H1 (cell line): ENCODE measurements around the gene SCNN1G. TPM values are rescaled to one million over a fixed set of nuclear protein-coding genes. Genes with fewer than 3 reads are reported as not detected.
A peak's percentile ranks its signal among the peaks of the same experiment; 100 is the strongest.

Experiments
- CTCF ChIA-PET: fragments of 300-600 bp; sonication (Branson Sonifier 250); formaldehyde crosslinking; loops from one replicate; lab custom pipeline; 2021; ENCODE audit not compliant: partially characterized antibody; lab: Charles Lee
- POLR2A ChIA-PET: fragments of 300-600 bp; sonication (Branson Sonifier 250); formaldehyde crosslinking; loops from one replicate; lab custom pipeline; 2021; ENCODE audit warnings: inconsistent platforms; ENCODE audit not compliant: partially characterized antibody; lab: Charles Lee
- DNase-seq, 2 experiments: peaks; one replicate each; pipeline versions ENCODE4 v3.0.0 to v3.0.0-alpha.2; 2010 to 2022; ENCODE audit warnings: low spot score in 2 of 2, low read depth in 1 of 2, mixed read lengths in 1 of 2
- FAIRE-seq: peaks from 2 replicates; lab custom pipeline; 2011; peaks lifted over from hg19 to GRCh38; lab: Jason Lieb, UNC
- H2AFZ ChIP-seq: 2 replicates; pipeline ENCODE4 v1.8.1; 2012; ENCODE audit warnings: low read length, inconsistent platforms
- H2AK5ac ChIP-seq: 2 replicates; pipeline ENCODE4 v1.6.1; 2013; ENCODE audit warnings: low read depth, low read length
- H2BK120ac ChIP-seq: replicated peaks from 2 replicates; pipeline ENCODE3; 2013; ENCODE audit warnings: low read depth, low read length, inconsistent platforms
- H2BK12ac ChIP-seq: 2 replicates; pipeline ENCODE4 v1.6.1; 2013; ENCODE audit warnings: low read depth, low read length
- H2BK15ac ChIP-seq: 2 replicates; pipeline ENCODE4 v1.6.1; 2013; ENCODE audit warnings: low read length
- H2BK20ac ChIP-seq: 2 replicates; pipeline ENCODE4 v1.6.1; 2013; ENCODE audit warnings: low read length
- H2BK5ac ChIP-seq: 2 replicates; pipeline ENCODE4 v1.6.1; 2013; ENCODE audit warnings: low read depth, low read length
- H3K14ac ChIP-seq: 2 replicates; pipeline ENCODE4 v1.6.1; 2013; ENCODE audit warnings: inconsistent platforms; ENCODE audit not compliant: insufficient read length
- H3K18ac ChIP-seq: 2 replicates; pipeline ENCODE4 v1.6.1; 2013; ENCODE audit warnings: low read length; ENCODE audit errors: extremely low read depth
- H3K23ac ChIP-seq: 2 replicates; pipeline ENCODE4 v1.6.1; 2013; ENCODE audit warnings: inconsistent platforms; ENCODE audit not compliant: insufficient read length
- H3K23me2 ChIP-seq: 2 replicates; pipeline ENCODE4 v1.6.1; 2013; ENCODE audit warnings: low read depth, low read length
- H3K27ac ChIP-seq: 2 replicates; pipeline ENCODE4 v1.6.1; 2011; ENCODE audit warnings: low read depth, low read length, inconsistent platforms
- H3K27me3 ChIP-seq, 4 experiments: replicated peaks in 1 of 4; 1 replicate in 1 of 4; 2 replicates in 3 of 4; pipeline versions ENCODE4 v1.6.1 to v1.8.1; 2011 to 2013; ENCODE audit warnings: low read length in 3 of 4, mild to moderate bottlenecking in 3 of 4, inconsistent platforms in 2 of 4, mixed read lengths in 2 of 4, moderate library complexity in 1 of 4; ENCODE audit not compliant: control insufficient read depth in 3 of 4, insufficient read depth in 3 of 4; ENCODE audit errors: extremely low read depth in 1 of 4
- H3K36me3 ChIP-seq, 4 experiments: 2 replicates each; pipeline versions ENCODE4 v1.6.1 to v1.8.1; 2011 to 2013; ENCODE audit warnings: mild to moderate bottlenecking in 4 of 4, low read length in 3 of 4, moderate library complexity in 2 of 4, control low read depth in 1 of 4, inconsistent platforms in 1 of 4; ENCODE audit not compliant: insufficient read depth in 4 of 4, control insufficient read depth in 2 of 4
- H3K4ac ChIP-seq: replicated peaks from 2 replicates; pipeline ENCODE3; 2013; ENCODE audit warnings: low read length, low read depth, mixed read lengths, inconsistent platforms; ENCODE audit not compliant: insufficient read length
- H3K4me1 ChIP-seq, 4 experiments: replicated peaks in 1 of 4; 1 replicate in 1 of 4; 2 replicates in 3 of 4; pipeline versions ENCODE4 v1.6.1 to v1.8.1; 2011 to 2013; ENCODE audit warnings: low read length in 3 of 4, inconsistent platforms in 2 of 4, mixed read lengths in 1 of 4; ENCODE audit not compliant: insufficient read depth in 4 of 4, control insufficient read depth in 3 of 4
- H3K4me2 ChIP-seq, 2 experiments: 2 replicates each; pipeline versions ENCODE4 v1.6.1 to v1.8.1; 2011 to 2013; ENCODE audit warnings: low read depth in 2 of 2, low read length in 2 of 2, control low read depth in 1 of 2, inconsistent platforms in 1 of 2, mild to moderate bottlenecking in 1 of 2; ENCODE audit not compliant: insufficient read depth in 1 of 2
- H3K4me3 ChIP-seq, 4 experiments: fragments of 200-600, 300-600 bp in 1 of 4; sonication (generic), shearing (Covaris generic), sonication (Bioruptor Twin) in 1 of 4; 2 replicates each; pipeline versions ENCODE4 v1.5.1 to v1.8.1; 2011 to 2016; ENCODE audit warnings: low read length in 4 of 4, low read depth in 3 of 4, control low read depth in 2 of 4, inconsistent platforms in 2 of 4, mild to moderate bottlenecking in 2 of 4, mixed read lengths in 1 of 4, moderate library complexity in 1 of 4; ENCODE audit not compliant: insufficient read depth in 2 of 4; ENCODE audit errors: extremely low read depth in 1 of 4
- H3K56ac ChIP-seq: replicated peaks from 2 replicates; pipeline ENCODE3; 2013; ENCODE audit warnings: low read depth, mild to moderate bottlenecking, mixed read lengths, low read length, inconsistent platforms; ENCODE audit not compliant: insufficient read length
- H3K79me1 ChIP-seq: 2 replicates; pipeline ENCODE4 v1.6.1; 2013; ENCODE audit warnings: low read depth, low read length, control low read depth
- H3K79me2 ChIP-seq, 2 experiments: 2 replicates each; pipeline versions ENCODE4 v1.6.1 to v1.8.1; 2012 to 2013; ENCODE audit warnings: low read length in 2 of 2, mild to moderate bottlenecking in 2 of 2, inconsistent platforms in 1 of 2; ENCODE audit not compliant: insufficient read depth in 2 of 2, control insufficient read depth in 1 of 2
- H3K9ac ChIP-seq, 4 experiments: replicated peaks in 1 of 4; 1 replicate in 1 of 4; 2 replicates in 3 of 4; pipeline versions ENCODE4 v1.6.1 to v1.8.1; 2011 to 2013; ENCODE audit warnings: low read depth in 3 of 4, low read length in 3 of 4, control low read depth in 2 of 4, mild to moderate bottlenecking in 2 of 4, moderate library complexity in 2 of 4, inconsistent platforms in 1 of 4; ENCODE audit errors: extremely low read depth in 1 of 4
- H3K9me3 ChIP-seq, 2 experiments: 2 replicates each; pipeline versions ENCODE4 v1.6.1 to v1.8.1; 2012 to 2013; ENCODE audit warnings: mild to moderate bottlenecking in 2 of 2, moderate library complexity in 2 of 2, control low read depth in 1 of 2, inconsistent platforms in 1 of 2, low read depth in 1 of 2, low read length in 1 of 2, mixed read lengths in 1 of 2; ENCODE audit not compliant: insufficient read depth in 2 of 2
- H4K20me1 ChIP-seq, 2 experiments: replicated peaks in 1 of 2; 2 replicates each; pipeline versions ENCODE3 to v1.8.1; 2011 to 2013; ENCODE audit warnings: inconsistent platforms in 2 of 2, low read length in 2 of 2, mild to moderate bottlenecking in 1 of 2; ENCODE audit not compliant: insufficient read depth in 2 of 2, control insufficient read depth in 1 of 2
- H4K5ac ChIP-seq: 2 replicates; pipeline ENCODE4 v1.6.1; 2013; ENCODE audit warnings: low read length, low read depth, mixed read lengths, inconsistent platforms; ENCODE audit not compliant: insufficient read length
- H4K8ac ChIP-seq: 2 replicates; pipeline ENCODE4 v1.8.0; 2013; ENCODE audit warnings: mild to moderate bottlenecking, moderate library complexity, low read length, inconsistent platforms; ENCODE audit not compliant: insufficient read depth; ENCODE audit errors: extremely low read depth
- H4K91ac ChIP-seq: replicated peaks from 2 replicates; pipeline ENCODE3; 2013; ENCODE audit warnings: low read length, mixed read lengths, inconsistent platforms; ENCODE audit not compliant: insufficient read length
- ATF2 ChIP-seq: IDR thresholded peaks from 2 replicates; pipeline ENCODE4 v1.6.1; 2012; ENCODE audit warnings: low read length, inconsistent platforms
- ATF3 ChIP-seq: IDR thresholded peaks from 2 replicates; pipeline ENCODE4 v1.6.1; 2011; ENCODE audit warnings: low read depth, mild to moderate bottlenecking, low read length; ENCODE audit not compliant: insufficient read depth
- CEBPB ChIP-seq: IDR thresholded peaks from 2 replicates; pipeline ENCODE4 v1.6.1; 2012; ENCODE audit warnings: low read depth, low read length
- CHD2 ChIP-seq: IDR thresholded peaks from 2 replicates; pipeline ENCODE4 v1.6.1; 2012; ENCODE audit warnings: low read length, improper control_type of control experiment
- CREB1 ChIP-seq: IDR thresholded peaks from 2 replicates; pipeline ENCODE4 v1.6.1; 2012; ENCODE audit warnings: inconsistent platforms
- HDAC2 ChIP-seq, 2 experiments: fragments of 300-600 bp in 1 of 2; sonication (generic) in 1 of 2; IDR thresholded peaks; 2 replicates each; pipeline ENCODE4 v1.6.1; 2011 to 2012; ENCODE audit warnings: low read depth in 2 of 2, low read length in 2 of 2, mild to moderate bottlenecking in 2 of 2, moderate library complexity in 2 of 2, borderline replicate concordance in 1 of 2, inconsistent platforms in 1 of 2
- HDAC6 ChIP-seq: IDR thresholded peaks from one replicate; pipeline ENCODE4 v1.7.1; 2012; ENCODE audit warnings: low read depth, mild to moderate bottlenecking, inconsistent platforms, low read length, moderate library complexity
- MAFK ChIP-seq: IDR thresholded peaks from 2 replicates; pipeline ENCODE4 v1.6.1; 2012; ENCODE audit warnings: low read depth, mild to moderate bottlenecking, improper control_type of control experiment, low read length
- PHF8 ChIP-seq: fragments of 200-600 bp; sonication (generic); conservative IDR thresholded peaks from 2 replicates; pipeline ENCODE4 v1.7.1; 2012; ENCODE audit warnings: low read depth, mild to moderate bottlenecking, inconsistent platforms, low read length, moderate library complexity
- POLR2AphosphoS5 ChIP-seq: IDR thresholded peaks from 2 replicates; pipeline ENCODE4 v1.6.1; 2011; ENCODE audit warnings: low read depth, low read length
- SIX5 ChIP-seq: IDR thresholded peaks from 2 replicates; pipeline ENCODE4 v1.6.1; 2011; ENCODE audit warnings: mild to moderate bottlenecking, low read depth, low read length
- TBP ChIP-seq: IDR thresholded peaks from 2 replicates; pipeline ENCODE4 v1.6.1; 2011; ENCODE audit warnings: low read depth, low read length, improper control_type of control experiment
- WGBS, 2 experiments: shearing (Covaris generic) in 1 of 2; methylation state at CpG; one replicate each; pipeline versions ENCODE4 v1.1.6 to v1.1.7; 2013 to 2015; ENCODE audit warnings: low lambda C conversion rate in 2 of 2, mixed read lengths in 2 of 2, inconsistent platforms in 1 of 2, low coverage in 1 of 2, missing lambda C conversion rate in 1 of 2; ENCODE audit not compliant: insufficient replicate concordance in 2 of 2, insufficient coverage in 1 of 2, insufficient read length in 1 of 2; ENCODE audit errors: extremely low coverage in 1 of 2, missing lambda C conversion rate in 1 of 2; 5-methylcytosine and 5-hydroxymethylcytosine counted together
- polyA plus RNA-seq, 7 experiments: library from polyadenylated mRNA; depleted of rRNA in 3 of 7; stranded (reverse) in 5 of 7; unstranded in 2 of 7; fragments of >200 nt in 5 of 7; fragments of 200-250 nt in 2 of 7; gene quantifications; 1 replicate in 5 of 7; 2 replicates in 1 of 7; 4 replicates in 1 of 7; pipeline versions ENCODE4 v1.2.1 to v1.2.3, GENCODE V29; 2011 to 2013; ENCODE audit warnings: missing spikeins in 2 of 7, mixed read lengths in 2 of 7
- total RNA-seq: library from RNA; stranded (reverse); fragmentation: NEBNext Ultra II Directional; extraction: Animal tissue kit (Norgen Biotek cat#: 25700); gene quantifications from 2 replicates; pipeline ENCODE4 v1.2.1, GENCODE V29; 2021

SCNN1G gene
- total and polyA plus RNA-seq, 2 of the 8 experiments (the other 6 are each of a cell fraction or from before 2014, with no cell fraction given), result 0.73 to 1.1 TPM

- no peak overlapping the region for H4K91ac ChIP-seq
- no peak overlapping the region for H3K56ac ChIP-seq
- no peaks in the 10 kb centered on the region for H3K79me2 ChIP-seq
- FAIRE-seq (no peak), DNase-seq (no peak)
- H2BK12ac ChIP-seq, result 0 out of 2 replicates have a peak overlapping the region, but pooled peaks have one; percentile 18
- no peak overlapping the region for H3K18ac ChIP-seq
- no peak overlapping the region for H3K14ac ChIP-seq
- no peaks in the 10 kb centered on the region for H3K79me1 ChIP-seq
- no peak overlapping the region for H2AK5ac ChIP-seq
- H2BK120ac ChIP-seq, result no peak overlapping the region
- H3K4ac ChIP-seq, result no peak overlapping the region
- no peak overlapping the region for H3K27ac ChIP-seq
- H3K23me2 ChIP-seq, result no peaks in the 10 kb centered on the region
- H4K8ac ChIP-seq, result no peak overlapping the region
- no peak overlapping the region for H2BK15ac ChIP-seq
- H2AFZ ChIP-seq, result no peak overlapping the region
- H3K36me3 ChIP-seq, result peaks cover 0 to 6% (median 0%) of the 10 kb centered on the region in 4 experiments; a peak in 2 of 8 replicates
- H3K4me3 ChIP-seq, result no peak overlapping the region
- H3K4me2 ChIP-seq, result peak overlapping the region; percentile 26 to 59; a peak in 3 of 4 replicates
- H2BK20ac ChIP-seq, result no peak overlapping the region
- no peak overlapping the region for H2BK5ac ChIP-seq
- H3K23ac ChIP-seq, result no peak overlapping the region
- 64% methylated on average over 5 of the region's 5 CpGs; no CpG with 5 or more reads in 1 of the 2 experiments for WGBS, 2 experiments
- H3K9ac ChIP-seq, result no peak overlapping the region
- H3K27me3 ChIP-seq, result no peaks in the 10 kb centered on the region
- ChIA-PET POLR2A (interaction anchor here (1.4 to 1.6 kb wide), 2 partner anchors 11 to 13 kb away, joined by 4 read pairs; no protein-coding TSS in a partner anchor), CTCF (interaction anchor here (1.7 to 2.3 kb wide), 2 partner anchors 13 to 238 kb away, joined by 5 to 8 read pairs; no protein-coding TSS in a partner anchor)
- peaks cover 9 to 25% (median 21%) of the 10 kb centered on the region in 4 experiments; a peak in 6 of 7 replicates for H3K4me1 ChIP-seq
- no peaks in the 10 kb centered on the region for H3K9me3 ChIP-seq
- H4K20me1 ChIP-seq, result no peaks in the 10 kb centered on the region
- no peak overlapping the region for H4K5ac ChIP-seq
- no peak for TF ChIP-seq CHD2
- no peak for TF ChIP-seq CEBPB
- TF ChIP-seq HDAC2 (IDR thresholded peaks at IDR 0.05; ENCODE audit: borderline replicate concordance in 1 of 2, low read depth in 2 of 2, low read length in 2 of 2), result no peak
- no peak for TF ChIP-seq CREB1
- TF ChIP-seq ATF2, result no peak
- no peak for TF ChIP-seq HDAC6
- TF ChIP-seq ATF3, result no peak
- TF ChIP-seq MAFK, result no peak
- no peak for TF ChIP-seq SIX5
- no peak for TF ChIP-seq PHF8
- no peak for TF ChIP-seq TBP
- TF ChIP-seq POLR2AphosphoS5, result no peak
Measured at GRCh38 chr16:23196539-23196938, 14.0 kb downstream of the SCNN1G start.
